Coronary artery (tissue), 2 donors: Measurements from ENCODE around the gene MPV17.

ENCODE experiments used
- DNase-seq: peaks from one replicate; pipeline ENCODE4 v3.0.0-alpha.2; 2017; ENCODE audit warnings: low spot score
- H3K27ac ChIP-seq, 2 donors: fragments of 200-600 bp; sonication (generic); one replicate each; pipeline ENCODE4 v1.5.1; 2016 to 2019
- H3K4me3 ChIP-seq: fragments of 200-600 bp; sonication (generic); 2 replicates; pipeline ENCODE4 v1.5.1; 2016; ENCODE audit warnings: mild to moderate bottlenecking, moderate library complexity
- TF ChIP-seq, protein P1 (sequence below): fragments of 200-600 bp; sonication (generic); IDR thresholded peaks from one replicate; pipeline ENCODE4 v1.5.1; 2019; ENCODE audit warnings: antibody characterized with exemption

Gene MPV17

DNA sequence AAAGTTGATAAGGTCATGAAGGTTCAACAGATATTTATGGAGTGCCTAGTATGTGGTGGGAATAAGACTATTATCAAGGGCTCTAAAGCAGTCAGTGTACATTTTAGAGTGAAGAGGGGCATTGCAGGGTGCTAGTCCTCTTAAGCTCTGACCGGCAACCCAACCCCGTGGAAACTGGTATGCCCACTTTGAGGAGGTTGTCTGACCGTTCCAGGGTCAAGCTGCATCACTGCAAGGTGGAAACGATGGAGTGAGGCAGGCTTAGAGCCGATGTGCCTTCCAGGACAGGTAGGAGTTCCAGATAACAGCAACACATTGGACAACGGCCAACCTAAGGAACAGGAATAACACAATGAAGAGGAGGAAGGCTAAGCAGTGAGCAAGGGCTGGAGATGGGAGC, 13.2 kb downstream of the MPV17 start:
- TF ChIP-seq, protein P1, sequence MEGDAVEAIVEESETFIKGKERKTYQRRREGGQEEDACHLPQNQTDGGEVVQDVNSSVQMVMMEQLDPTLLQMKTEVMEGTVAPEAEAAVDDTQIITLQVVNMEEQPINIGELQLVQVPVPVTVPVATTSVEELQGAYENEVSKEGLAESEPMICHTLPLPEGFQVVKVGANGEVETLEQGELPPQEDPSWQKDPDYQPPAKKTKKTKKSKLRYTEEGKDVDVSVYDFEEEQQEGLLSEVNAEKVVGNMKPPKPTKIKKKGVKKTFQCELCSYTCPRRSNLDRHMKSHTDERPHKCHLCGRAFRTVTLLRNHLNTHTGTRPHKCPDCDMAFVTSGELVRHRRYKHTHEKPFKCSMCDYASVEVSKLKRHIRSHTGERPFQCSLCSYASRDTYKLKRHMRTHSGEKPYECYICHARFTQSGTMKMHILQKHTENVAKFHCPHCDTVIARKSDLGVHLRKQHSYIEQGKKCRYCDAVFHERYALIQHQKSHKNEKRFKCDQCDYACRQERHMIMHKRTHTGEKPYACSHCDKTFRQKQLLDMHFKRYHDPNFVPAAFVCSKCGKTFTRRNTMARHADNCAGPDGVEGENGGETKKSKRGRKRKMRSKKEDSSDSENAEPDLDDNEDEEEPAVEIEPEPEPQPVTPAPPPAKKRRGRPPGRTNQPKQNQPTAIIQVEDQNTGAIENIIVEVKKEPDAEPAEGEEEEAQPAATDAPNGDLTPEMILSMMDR = no peak
- no peak overlapping the region for H3K4me3 ChIP-seq
- no peak for DNase-seq
- H3K27ac ChIP-seq = no peak overlapping the region

DNA sequence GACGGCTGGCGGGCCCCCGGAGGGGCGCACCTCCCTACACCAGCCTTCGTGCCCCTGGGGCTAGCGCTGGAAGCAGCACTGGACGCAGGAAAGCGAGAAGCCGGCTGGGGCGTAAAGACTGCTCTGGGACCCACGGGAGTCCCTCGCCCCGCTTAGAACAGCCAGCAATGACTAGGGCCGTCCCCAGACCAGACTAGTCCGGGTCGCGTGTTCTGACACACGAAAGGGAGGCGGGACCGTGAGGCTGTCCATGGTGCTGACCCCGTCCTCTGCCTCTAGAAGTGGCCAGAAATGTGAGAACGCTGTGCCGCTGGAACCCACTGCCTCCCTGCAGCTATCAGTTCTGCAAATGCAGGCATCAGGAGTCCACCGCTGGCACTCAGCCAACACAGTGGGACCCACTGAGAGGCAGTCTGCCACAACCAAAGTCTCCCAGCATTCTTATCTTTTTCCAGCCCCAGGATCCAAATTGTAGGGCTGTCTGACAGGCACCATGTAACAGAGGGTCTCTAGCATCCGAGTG, 14.5 kb downstream of the MPV17 start, which contains the start of gene UCN:
UCN (minus strand) TSS at position 87 of the 523 bp plus-strand sequence. CDS start 550 bp downstream, outside the sequence.
- no peak for DNase-seq
- TF ChIP-seq, protein P1 = no peak
- H3K27ac ChIP-seq = no peak within 1 kb of the TSS
- H3K4me3 ChIP-seq = peak within 1 kb of the TSS; percentile 32

DNA sequence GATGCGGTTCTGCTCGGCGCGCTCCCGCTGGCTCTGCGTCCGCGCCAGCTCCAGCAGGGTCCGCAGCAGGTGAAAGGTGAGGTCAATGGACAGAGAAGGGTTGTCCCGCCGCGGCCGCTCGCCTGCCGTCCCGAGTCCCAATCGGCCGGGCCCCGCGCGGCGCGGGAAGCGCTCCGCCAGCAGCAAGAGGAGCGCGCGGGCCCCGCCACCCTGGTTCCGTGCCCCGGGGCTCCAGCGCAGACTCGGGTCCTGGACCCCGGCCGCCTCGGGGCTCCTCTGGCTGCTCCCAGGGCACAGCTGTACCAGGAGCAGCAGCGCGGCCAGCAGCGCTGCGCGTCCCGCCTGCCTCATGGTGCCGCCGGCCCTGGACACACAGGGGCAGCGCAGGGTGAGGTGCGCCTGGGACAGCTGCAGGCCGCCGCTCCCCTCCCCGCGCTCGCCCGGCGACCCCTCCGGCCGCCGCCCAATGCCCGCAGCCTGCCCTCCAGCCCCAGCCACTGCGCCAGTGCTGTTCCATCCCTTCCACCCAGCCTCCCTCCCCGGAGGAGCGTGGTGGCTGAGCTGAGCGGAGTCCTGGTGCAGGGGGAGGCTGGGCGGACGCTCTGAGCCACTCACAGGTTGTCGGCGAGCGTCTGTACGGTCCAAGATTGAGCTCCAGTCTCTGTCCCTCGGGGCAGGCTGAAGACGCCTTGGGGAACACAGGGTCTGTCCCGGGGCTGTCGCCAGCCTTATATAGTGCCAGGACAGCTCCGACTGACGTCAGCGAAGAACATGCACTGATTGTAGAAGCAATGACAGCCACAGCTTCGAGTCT, 15.1 kb downstream of the MPV17 start:
- Histone ChIP-seq H3K27ac (no peak overlapping the region), H3K4me3 (peak overlapping the region; percentile 32)
- no peak for DNase-seq
- TF ChIP-seq, protein P1 = no peak

DNA sequence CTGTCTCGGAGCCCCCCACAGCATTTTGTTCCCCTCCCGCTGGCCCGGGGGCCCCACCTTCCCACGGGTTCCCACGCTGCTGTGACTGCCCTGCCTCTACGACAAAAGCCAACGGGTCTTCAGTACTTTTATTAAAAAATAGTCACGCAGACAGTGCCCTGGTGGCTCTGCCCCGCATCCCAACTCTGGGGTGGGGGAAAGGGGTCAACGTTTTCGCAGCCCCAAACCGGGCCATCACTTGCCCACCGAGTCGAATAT, 15.7 kb downstream of the MPV17 start:
- TF ChIP-seq, protein P1 = no peak
- no peak for DNase-seq
- no peak overlapping the region for H3K27ac ChIP-seq
- H3K4me3 ChIP-seq = peak overlapping the region; percentile 32

DNA sequence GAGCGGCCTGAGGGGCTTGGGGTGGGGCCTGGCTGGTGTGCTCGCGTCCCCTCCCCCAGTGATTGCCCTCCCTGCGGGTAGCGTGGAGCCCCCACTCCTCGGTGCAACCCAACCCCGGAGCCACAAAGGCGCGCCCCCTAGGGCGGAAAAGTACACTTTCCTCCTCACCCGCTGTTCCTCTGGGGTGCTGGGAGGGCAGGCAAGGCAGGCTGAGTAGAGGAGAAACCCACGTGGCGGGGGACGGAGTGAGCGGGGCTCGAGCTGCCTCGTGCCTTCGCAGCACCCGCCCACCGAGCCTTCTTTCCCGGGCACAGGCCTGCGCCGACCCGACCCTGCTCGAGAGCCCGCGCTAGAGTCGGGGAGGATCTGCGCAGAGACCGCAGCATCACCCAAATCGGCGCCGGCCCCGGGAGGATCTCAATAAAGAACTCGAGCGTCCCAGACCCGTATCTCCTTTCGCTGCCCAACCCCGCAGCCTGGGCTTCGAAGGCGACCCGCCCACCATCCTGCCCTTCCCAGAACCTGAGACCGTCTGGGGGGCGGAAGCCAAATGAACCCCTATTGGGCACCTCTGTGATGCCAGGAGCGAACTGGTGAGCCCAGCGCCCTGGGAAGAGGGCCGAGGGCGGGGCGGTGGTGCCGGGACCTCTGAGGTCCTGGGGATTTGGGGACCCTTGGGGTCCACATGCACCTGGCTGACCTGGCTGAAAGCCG, 16.2 kb downstream of the MPV17 start:
- TF ChIP-seq, protein P1 = no peak
- DNase-seq = no peak
- Histone ChIP-seq H3K4me3 (peak overlapping the region; percentile 39), H3K27ac (no peak overlapping the region)

DNA sequence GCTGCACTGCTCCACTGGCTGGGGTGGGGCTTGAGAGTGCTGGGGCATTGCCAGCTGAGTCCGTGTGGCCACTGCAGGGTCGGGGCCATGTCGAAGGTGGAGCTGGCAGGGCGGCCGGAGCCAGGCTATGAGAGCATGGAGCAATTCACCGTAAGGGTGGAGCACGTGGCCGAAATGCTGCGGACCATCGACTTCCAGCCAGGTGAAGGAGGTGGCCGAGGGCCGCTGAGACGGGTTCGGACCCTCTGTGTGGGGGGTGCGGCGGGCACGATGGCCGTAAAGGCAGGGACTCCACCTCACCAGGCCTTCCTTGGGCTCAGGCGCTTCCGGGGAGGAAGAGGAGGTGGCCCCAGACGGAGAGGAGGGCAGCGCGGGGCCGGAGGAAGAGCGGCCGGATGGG, 16.8 kb downstream of the MPV17 start:
- TF ChIP-seq, protein P1 = no peak
- DNase-seq = no peak
- H3K27ac ChIP-seq = no peak overlapping the region
- peak overlapping the region; percentile 39 for H3K4me3 ChIP-seq
